CMK (cell line): Measurements from ENCODE around the gene ERRFI1.
"Not testable (repeated sequence)": the region's sequence is repeated elsewhere in the genome, so short reads cannot be mapped to it uniquely, and the experiment has no call there.

ENCODE experiments used
- DNase-seq: peaks from one replicate; pipeline ENCODE4 v3.0.0-alpha.2; 2010; ENCODE audit warnings: low read depth

ERRFI1 gene

GRCh38 chr1:8026153-8026975 lies at the start of gene ERRFI1:
Gene ERRFI1 (minus strand): TSS chr1:8026309. CDS start chr1:8015619, 10,690 bp downstream.
- peak; percentile 82 for DNase-seq

GRCh38 chr1:8075511-8076051 lies 49.5 kb upstream of the ERRFI1 start:
- no peak for DNase-seq

- DNase-seq = no peak
These were observed 47.2 kb upstream of the ERRFI1 start for GRCh38 chr1:8073112-8073855.

- DNase-seq = no peak
These were observed 44.3 kb upstream of the ERRFI1 start for GRCh38 chr1:8070381-8070811.

- not testable (repeated sequence) for DNase-seq
These were observed 43.7 kb upstream of the ERRFI1 start for GRCh38 chr1:8069614-8070320.

GRCh38 chr1:8065369-8065768 lies 39.3 kb upstream of the ERRFI1 start:
- no peak for DNase-seq

- DNase-seq = no peak
These were observed 37.4 kb upstream of the ERRFI1 start for GRCh38 chr1:8063298-8064036.

GRCh38 chr1:8062861-8063260 lies 36.8 kb upstream of the ERRFI1 start:
- DNase-seq = no peak

- no peak for DNase-seq
These were observed 35.7 kb upstream of the ERRFI1 start for GRCh38 chr1:8061673-8062386.

- DNase-seq = no peak
These were observed 35.1 kb upstream of the ERRFI1 start for GRCh38 chr1:8061210-8061609.

- DNase-seq = no peak
These were observed 33.1 kb upstream of the ERRFI1 start for GRCh38 chr1:8059161-8059622.

GRCh38 chr1:8057779-8058178 lies 31.7 kb upstream of the ERRFI1 start:
- DNase-seq = not testable (repeated sequence)

GRCh38 chr1:8055973-8056372 lies 29.9 kb upstream of the ERRFI1 start:
- no peak for DNase-seq

GRCh38 chr1:8053878-8054567 lies 27.9 kb upstream of the ERRFI1 start:
- DNase-seq = no peak

GRCh38 chr1:8051650-8052049 lies 25.5 kb upstream of the ERRFI1 start:
- DNase-seq = no peak

GRCh38 chr1:8049229-8049628 lies 23.1 kb upstream of the ERRFI1 start:
- DNase-seq = not testable (repeated sequence)

- no peak for DNase-seq
These were observed 21.8 kb upstream of the ERRFI1 start for GRCh38 chr1:8047686-8048445.

- DNase-seq = no peak
These were observed 21.0 kb upstream of the ERRFI1 start for GRCh38 chr1:8047112-8047511.

GRCh38 chr1:8046391-8046790 lies 20.3 kb upstream of the ERRFI1 start:
- DNase-seq = no peak
